ENCODE results near the gene PAXX.

GRCh38 chr9:136952876-136953770 is 39.1 kb upstream of the PAXX start:
- TF ChIP-seq CTCF (IDR thresholded peaks at IDR 0.05) (no peak), POLR2A (IDR thresholded peaks at IDR 0.05) (no peak)

Data from uterus (tissue), 2 donors.